ENCODE results near the gene SSRP1.
A peak's percentile ranks its signal among the peaks of the same experiment; 100 is the strongest.
"Not testable (repeated sequence)": the region's sequence is repeated elsewhere in the genome, so short reads cannot be mapped to it uniquely, and the experiment has no call there.

SSRP1 gene, protein sequence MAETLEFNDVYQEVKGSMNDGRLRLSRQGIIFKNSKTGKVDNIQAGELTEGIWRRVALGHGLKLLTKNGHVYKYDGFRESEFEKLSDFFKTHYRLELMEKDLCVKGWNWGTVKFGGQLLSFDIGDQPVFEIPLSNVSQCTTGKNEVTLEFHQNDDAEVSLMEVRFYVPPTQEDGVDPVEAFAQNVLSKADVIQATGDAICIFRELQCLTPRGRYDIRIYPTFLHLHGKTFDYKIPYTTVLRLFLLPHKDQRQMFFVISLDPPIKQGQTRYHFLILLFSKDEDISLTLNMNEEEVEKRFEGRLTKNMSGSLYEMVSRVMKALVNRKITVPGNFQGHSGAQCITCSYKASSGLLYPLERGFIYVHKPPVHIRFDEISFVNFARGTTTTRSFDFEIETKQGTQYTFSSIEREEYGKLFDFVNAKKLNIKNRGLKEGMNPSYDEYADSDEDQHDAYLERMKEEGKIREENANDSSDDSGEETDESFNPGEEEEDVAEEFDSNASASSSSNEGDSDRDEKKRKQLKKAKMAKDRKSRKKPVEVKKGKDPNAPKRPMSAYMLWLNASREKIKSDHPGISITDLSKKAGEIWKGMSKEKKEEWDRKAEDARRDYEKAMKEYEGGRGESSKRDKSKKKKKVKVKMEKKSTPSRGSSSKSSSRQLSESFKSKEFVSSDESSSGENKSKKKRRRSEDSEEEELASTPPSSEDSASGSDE

DNA sequence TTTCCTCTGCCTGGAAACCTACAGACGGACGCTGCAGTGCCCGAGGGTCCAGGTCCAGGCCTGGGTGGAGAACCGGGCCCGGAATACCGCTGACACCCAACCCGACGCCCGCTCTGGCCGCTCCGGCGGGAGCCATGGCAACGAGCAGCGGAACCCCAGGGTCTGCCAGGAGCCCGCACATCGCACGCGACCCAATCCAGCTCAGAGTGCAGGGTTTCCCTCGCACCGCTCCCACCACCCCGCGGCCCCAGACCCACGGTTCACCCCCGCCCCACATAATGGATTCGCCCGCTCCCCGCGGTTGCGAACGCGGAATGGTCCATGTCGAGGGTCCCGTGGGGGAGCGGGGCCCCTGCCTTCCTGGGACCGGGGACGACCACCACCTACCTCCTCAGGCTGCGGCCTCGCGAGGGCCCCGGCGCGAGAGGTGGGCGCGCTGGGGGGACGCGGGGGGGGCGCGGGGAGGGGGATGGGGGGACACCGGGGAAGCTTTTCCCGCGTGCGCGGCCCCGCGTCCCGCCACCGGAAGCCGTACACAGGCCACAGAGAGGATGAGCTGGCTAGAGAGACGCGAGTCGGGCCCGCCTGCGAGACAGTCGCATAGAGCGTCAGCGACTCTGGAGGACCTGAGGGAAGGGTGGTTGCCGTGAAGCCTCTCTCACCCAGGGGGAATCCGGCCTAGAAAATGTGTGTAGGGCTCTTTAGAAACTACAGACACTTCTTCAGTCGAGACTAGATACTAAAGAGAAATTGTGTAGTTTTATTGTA is at the start of gene SSRP1:
Gene SSRP1, minus strand, starts transcription at position 550 of the 768 bp plus-strand sequence. CDS start 771 bp downstream, outside the sequence.
- DNase-seq: peak; percentile 90 to 93

DNA sequence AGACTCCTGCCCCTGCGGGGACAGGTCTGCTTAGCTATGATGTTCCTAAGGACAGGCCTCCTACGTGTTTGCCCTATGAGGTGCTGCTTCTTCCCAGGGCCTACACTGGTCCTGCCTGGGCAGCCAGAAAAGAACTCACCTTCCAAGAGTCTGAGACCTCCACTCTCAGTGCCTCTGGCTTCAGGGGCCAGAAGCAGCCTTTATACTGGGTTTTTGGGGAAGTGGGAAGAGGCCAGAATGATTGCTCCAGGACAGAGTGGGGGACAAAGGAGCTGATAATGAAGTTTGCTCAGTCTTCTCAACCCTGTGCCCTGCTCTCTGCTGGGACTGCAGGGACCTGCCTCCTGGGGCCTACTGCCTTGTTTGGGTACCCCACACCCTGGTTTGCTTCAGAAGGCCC is 45.3 kb upstream of the SSRP1 start, which contains the start of gene PRG3:
Gene PRG3, minus strand, starts transcription at position 176 of the 400 bp plus-strand sequence. CDS start 442 bp downstream, outside the sequence.
- DNase-seq: no peak

DNA sequence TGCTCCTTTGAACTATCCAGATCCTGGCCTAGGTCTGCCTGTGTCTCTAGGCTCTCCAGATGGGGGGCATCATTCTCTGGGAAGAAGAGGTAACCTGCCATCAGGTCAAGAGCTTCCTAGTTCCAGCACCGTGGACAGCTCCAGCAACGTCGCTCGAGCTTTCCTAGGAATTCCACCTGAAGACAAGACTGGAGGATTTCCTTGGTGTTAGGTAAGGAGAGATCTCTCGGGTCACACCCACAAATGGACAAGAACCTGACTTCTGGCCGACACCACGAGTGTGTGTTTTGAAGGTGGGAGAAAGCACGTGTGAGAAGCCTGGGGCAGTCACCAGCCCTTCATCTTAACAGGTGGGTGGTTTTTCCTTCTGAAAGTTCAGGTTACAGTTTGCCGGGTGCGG is 44.0 kb upstream of the SSRP1 start:
- peak in 1 of 2 experiments; percentile 11 for DNase-seq

DNA sequence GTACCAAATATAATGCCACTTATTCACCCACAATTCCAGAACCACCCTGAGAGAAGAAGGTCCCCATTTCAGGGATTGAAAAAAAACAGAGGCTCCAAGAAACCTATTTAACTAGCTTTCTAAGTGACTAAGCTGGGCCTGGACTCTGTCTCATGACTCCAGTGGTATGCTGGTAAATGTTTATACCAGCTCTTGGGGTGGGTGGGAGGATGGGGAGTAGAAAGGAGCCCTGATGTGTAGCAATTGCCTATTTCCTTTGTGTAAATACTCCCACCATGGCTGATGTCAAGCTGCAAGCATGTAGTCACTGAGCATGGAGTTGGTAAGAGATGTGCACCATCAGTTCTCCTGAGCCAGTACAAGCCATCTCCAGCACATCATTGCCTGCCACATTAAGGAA is 42.5 kb upstream of the SSRP1 start:
- DNase-seq: no peak

DNA sequence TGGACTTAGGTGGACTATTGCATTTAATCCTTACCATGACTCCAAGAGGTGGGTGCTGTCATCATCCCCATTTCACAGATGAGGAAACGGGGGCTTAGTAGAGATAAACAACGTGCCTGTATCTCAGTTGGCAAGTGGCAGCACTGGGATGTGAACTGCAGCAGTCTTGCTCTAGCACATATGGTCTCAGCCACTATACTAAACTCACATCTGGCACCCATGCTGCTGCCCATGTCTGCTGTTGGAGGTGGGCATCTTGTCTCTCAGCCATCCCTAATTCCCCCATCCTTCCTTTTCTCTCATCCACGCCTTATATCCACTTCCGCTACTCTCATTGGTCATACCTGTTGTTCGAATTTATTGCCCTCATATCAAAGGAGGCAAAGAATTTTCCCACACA is 41.4 kb upstream of the SSRP1 start:
- DNase-seq: no peak

DNA sequence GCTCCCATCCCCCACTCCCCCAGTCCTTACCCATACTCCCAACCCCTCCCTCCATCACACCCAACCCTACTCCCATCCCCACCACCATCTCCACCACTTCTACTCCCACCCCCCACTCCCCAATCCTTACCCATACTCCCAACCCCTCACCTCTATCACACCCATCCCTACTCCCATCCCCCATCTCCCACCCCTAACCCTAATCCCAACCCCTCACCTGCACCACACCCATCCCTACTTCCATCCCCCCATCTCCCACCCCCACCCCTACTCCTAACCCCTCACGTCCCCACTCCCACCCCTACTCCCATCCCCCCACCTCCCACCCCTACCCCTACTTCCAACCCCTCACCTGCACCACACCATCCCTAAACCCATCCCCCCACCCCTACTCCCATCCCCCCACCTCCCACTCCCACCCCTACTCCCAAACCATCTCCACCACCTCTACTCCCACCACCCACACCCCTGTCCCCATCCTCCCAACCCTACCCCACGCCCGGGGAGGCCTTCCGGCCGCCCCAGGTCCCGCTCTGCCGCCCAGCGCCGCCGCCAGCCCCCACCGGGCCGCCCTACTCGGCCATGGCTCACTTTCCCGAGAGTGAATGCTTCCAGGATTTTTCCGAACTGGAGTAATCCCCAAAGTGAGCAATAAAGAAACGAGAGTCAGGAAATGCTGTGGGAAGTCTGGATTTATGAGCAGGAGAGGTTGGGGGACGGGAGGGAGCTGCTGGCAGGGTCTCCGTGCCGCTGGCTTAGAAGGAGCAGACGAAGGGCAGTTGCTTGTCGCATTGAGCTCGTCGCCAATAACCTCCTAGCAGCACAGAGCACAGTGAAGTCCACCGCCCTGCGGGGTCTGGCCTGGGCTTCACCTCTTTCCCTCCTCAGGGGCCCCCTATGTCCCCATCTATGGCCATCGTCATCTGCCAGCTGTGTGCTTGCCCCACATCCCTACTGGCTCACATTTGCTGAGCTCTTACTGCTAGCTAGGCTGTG is 40.7 kb upstream of the SSRP1 start:
- no peak for DNase-seq

DNA sequence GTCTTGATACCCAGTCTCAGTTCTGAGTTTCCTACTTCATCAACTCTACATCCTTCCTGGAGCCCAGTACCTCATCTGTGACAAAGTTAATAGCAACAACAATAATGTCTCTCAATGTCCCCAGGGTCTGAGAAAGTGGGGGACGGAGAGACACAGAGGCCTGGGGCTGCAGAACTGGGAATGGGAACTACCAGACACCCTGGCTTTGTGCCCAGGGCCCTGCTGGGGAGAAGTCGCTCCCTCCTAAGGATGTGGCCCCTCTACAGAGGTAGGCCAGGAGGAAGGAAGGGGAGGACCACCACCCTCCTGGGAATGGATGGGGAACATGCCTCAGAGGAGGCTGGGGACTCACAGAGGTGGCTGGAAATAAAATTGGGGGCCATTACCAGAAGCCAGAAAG is 39.8 kb upstream of the SSRP1 start:
- no peak for DNase-seq

DNA sequence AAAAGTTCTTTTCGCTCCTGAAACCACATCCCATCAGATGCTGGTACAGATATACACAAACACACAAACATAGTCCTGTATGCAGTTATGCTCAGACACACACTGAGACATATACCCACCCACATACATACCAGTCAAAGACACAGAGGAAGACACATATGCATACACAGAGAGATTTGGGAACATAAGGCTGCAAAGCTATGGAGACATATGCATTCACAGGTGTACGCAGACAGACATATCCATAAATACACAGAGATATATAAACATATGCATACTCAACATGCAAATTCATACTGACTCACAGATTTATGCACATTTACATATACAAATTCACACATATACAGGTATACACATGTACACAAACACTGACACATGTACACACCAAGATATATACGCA is 39.3 kb upstream of the SSRP1 start:
- DNase-seq: no peak

DNA sequence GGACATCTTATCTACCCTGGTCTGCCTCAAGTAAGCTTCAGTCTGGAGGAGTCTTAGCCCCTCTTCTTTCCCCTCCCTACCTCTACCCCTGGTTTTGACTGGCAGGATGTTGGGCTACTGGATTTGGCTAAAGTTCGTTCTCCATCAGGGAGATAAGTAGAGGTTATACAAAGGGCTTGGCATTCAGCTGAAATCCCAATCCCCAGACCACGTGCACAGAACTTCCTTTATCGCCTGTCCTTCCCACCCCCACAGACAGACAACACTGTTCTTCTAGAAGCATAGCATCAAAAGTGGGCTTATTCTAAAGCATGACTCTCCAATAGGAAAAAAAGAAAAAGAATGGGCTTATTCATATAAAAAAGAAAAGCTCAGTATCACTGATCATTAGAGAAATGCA is 37.5 kb upstream of the SSRP1 start:
- no peak for DNase-seq

DNA sequence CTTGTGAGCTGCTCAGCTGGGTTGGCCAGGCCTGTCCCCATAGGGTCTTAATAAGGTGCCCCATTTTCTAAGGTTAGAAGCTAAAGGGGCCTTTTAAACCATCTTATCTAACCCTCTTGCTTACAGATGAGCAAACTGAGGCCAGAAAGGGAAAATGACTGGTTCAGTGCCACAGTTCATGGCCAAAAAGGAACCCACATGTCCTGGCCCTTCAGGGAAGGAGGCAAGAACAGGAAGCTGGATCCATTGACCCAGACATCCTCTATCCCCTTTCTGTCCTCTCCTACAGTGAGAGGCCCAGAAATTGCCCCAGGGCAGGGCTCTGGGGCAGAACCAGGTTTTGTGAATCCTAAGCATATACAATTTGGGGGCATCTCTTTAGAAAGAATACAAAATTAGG is 35.2 kb upstream of the SSRP1 start:
- DNase-seq: no peak

DNA sequence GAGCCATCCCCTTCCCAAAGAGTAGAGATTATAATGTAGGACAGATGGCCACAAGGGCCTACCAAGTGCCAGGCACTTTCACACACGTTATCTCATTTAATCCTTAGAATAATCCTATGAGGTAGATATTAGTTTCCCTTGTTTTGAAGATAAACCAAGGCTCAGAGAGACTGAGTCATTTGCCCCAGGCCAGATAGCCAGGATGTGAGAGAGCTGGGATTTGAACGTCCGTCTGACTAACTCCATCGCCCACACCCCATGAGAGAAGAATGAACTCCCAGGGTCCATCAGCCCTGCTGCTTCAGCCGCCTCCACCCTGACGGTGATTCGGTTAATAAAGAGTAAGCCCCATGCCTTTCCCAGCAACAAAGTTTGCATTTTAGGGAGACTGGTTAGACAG is 34.6 kb upstream of the SSRP1 start:
- DNase-seq: no peak

DNA sequence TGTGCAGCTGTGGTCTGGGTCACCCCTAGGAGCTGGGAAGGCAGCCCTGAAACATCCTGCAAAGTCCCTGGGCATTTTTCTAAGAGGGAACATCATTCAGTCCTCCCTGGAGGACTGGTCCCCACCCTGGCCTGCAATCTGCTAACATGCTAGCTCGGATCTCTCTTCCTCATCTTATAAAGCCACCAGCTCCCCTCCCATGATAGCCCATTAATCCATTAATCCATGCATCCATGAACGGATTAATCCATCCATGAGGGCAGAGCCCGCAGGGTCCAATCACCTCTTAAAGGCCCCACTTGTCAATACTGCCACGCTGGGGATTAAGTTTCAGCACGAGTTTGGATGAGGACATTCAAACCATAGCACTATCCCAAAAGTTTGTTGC is 33.1 kb upstream of the SSRP1 start:
- DNase-seq: no peak

DNA sequence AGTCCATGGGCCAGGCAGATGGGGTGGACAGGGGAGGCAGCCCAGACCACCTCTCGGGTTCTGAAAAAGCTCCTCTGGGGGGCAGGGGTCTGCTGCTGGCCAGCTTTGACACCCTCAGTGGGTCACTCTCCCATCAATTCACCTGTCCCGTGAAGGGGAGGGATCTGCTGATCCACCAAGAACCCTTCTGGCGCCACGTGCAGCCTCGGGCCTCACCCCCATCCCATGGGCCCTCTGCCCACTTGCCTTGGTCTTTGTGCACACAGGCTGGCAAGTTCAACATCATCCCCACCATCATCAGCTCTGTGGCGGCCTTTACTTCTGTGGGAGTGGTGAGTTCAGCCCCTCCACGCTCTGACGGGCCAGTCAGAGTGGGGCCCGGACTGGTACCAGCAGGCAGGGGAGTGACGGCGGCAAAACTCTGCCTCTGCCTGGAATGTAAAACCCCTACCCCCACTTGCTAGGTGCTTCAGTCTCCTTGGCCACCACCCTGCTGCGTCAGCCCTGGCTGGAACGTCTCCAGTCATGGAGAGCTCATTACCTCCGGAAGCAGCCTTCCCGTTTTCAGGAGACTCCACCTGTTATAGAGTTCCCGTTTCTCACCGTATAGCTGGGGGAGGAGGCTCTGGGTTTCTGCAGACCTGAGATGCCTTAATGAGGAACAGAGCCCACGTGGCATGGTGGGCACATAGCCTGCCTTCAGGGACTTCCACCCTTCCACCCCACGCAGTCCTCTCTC is 32.6 kb upstream of the SSRP1 start:
- peak in 1 of 2 experiments; percentile 29 for DNase-seq

DNA sequence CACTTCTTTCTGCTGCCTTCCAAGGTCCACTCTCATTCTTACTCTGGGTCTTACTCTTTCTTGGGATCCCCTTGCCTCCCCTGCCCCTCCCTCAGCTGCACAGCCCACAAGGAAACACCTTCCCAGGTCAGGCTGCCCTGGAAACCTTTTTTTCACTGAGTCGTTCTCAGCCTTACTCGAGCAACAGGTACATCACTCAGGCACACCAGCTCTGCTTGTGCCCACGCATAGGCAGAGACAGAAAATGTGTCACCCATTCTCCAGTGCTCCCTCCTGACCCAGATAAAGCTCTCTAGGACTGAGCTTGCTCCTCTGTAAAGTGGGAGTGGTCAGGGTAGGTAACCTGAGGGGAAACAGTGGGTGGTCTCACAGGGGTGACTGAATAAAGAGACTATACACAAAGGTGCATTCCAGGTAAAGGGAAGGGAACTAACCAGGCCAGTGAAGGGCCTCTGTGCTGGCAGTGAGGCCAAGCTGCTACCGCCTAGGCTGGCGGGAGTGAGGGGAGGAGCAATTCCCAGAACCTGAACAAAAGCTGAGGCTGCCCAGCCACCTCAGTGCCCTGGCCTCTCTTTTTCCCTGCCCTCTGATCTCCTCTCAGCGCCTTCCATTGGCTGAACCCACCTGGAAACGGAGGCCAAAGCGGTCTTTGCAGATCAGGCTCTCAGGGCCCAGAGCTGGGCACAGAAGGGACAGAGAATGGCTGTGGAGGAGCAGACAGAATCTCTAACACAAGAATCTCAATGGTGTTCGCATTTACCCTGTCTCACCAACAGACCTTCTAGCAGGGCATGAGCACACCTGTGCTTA is 29.4 kb upstream of the SSRP1 start:
- DNase-seq: no peak

DNA sequence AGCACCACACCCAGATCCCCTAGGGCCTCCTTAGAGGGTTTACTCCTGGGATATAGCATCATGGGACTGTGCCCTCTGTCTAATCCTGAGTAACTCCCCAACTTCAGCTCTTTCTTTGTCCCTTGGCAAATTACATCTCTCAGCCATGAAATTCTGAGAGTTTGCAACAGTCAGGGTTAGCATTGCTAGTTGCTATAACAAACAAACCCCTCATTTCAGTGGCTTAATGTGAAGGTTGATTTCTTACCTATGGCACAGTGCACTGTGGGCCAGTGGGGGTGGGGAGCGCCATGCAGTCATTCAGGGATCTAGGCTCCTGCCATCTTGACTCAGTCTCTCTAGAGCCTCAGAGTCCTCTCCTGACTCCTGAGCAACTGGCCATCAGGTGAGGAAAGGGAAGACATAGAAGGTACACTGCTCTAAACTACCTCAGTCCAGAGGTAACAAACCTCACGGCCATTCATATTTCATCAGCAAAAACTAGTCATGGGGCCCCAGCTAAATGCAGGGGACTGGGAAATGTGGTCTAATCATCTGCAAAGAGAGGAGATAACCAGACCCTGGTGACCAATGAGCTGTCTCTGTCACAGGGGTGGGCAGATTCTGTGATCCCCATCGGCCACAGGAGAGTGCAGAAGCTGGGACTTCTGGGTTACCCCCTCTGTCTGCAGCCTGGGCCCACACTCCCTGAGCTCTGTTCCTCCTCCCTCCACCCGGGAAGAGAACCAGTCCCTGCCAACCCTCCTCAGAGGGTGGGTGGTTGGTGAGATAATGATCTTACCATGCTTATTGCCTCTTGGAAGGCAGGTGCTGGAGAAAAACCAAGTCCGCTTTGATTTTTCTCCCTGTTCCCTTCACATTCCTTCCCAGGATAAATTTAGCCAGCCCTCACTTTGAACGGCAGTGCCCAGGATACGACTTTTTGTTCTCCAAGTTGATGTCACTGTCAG is 27.7 kb upstream of the SSRP1 start:
- no peak for DNase-seq

DNA sequence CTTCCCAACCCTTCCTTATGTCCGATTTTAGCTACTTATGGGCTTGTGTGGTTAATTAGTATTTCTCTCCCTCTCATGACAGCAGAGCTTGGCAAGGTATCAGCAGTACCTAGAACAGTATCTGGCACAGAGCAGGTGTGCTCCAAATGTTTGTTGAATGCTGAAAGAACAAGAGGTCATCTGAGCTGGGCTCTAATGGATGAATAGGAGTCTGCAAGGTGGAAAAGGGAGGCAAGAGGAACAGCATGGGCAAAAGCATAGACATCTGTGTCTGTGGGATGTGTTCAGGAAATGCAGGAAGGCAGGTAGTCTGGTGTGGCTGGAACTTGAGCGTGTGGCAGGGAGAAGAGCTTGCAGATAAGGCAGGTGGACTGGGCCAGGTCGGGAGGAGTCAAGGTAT is 26.2 kb upstream of the SSRP1 start:
- no peak for DNase-seq

DNA sequence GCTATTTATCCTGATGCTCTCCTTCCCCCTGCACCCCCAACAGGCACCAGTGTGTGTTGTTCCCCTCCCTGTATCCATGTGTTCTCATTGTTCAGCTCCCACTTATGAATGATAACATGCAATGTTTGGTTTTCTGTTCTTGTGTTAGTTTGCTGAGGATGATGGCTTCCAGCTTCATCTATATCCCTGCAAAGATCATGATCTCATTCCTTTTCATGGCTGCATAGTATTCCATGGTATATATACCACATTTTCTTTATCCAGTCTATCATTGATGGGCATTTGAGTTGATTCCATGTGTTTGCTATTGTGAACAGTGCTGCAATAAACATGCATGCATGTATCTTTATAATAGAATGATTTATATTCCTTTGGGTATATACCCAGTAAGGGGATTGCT is 25.7 kb upstream of the SSRP1 start:
- DNase-seq: not testable (repeated sequence)

DNA sequence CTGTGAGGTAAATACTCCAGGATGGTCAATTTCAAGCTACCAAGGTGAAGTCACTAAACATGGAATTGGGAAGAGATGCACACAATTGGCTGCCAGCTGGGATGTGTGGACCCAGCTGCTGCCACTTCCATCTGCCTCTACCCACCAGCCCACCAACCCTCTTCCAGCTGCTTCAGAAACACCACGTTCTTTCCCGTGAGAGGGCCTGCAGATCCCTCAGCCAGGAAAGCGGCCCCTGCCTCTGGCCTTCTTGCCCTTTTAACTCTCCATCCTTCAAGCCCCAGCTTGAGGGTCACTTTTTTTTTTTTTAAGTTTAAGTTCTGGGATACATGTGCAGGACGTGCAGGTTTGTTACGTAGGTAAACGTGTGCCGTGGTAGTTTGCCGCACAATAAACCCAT is 25.3 kb upstream of the SSRP1 start:
- no peak for DNase-seq
